Type B pancreatic cell (in vitro differentiated cells): ENCODE measurements around the gene IFRD2. TPM values are rescaled to one million over a fixed set of nuclear protein-coding genes. Genes with fewer than 3 reads are reported as not detected.
"Not testable (repeated sequence)": the region's sequence is repeated elsewhere in the genome, so short reads cannot be mapped to it uniquely, and the experiment has no call there.

Experiments used
- DNase-seq: peaks from one replicate; pipeline ENCODE4 v3.0.0; 2021; ENCODE audit warnings: mixed read lengths; ENCODE audit not compliant: unreplicated experiment; ENCODE audit errors: extremely low spot score
- H3K27ac Mint-ChIP-seq: 2 replicates; pipeline ENCODE4 v1.8.0; 2021; ENCODE audit warnings: mild to moderate bottlenecking, mixed read lengths
- H3K27me3 Mint-ChIP-seq: 2 replicates; pipeline ENCODE4 v1.8.0; 2021; ENCODE audit warnings: mixed read lengths
- H3K36me3 Mint-ChIP-seq: 2 replicates; pipeline ENCODE4 v1.8.0; 2021; ENCODE audit warnings: mixed read lengths
- H3K4me1 Mint-ChIP-seq: one replicate; pipeline ENCODE4 v1.8.0; 2021; ENCODE audit warnings: mixed read lengths; ENCODE audit not compliant: unreplicated experiment
- H3K4me3 Mint-ChIP-seq: 2 replicates; pipeline ENCODE4 v1.8.0; 2021; ENCODE audit warnings: mild to moderate bottlenecking, mixed read lengths
- H3K9me3 Mint-ChIP-seq: 2 replicates; pipeline ENCODE4 v1.8.0; 2021; ENCODE audit warnings: mixed read lengths
- CTCF ChIP-seq: fragments of 200-600 bp; sonication (generic); conservative IDR thresholded peaks from 2 replicates; pipeline ENCODE4 v1.5.0; 2021; ENCODE audit warnings: antibody characterized with exemption, mild to moderate bottlenecking
- total RNA-seq: library from RNA; stranded (reverse); gene quantifications from 2 replicates; pipeline ENCODE4 v1.2.1, GENCODE V29; 2021; ENCODE audit warnings: low replicate concordance

The IFRD2 gene
- total RNA-seq, 1 donor from 2014 or later: 80.5 TPM

- TF ChIP-seq CTCF: no peak
- DNase-seq: no peak
- peak overlapping the region; percentile 53 for H3K27ac Mint-ChIP-seq
- peak overlapping the region; percentile 30 for H3K4me3 Mint-ChIP-seq
- peaks cover 24% of the 10 kb centered on the region for H3K36me3 Mint-ChIP-seq
- H3K4me1 Mint-ChIP-seq: peaks cover 27% of the 10 kb centered on the region
- no peaks in the 10 kb centered on the region for H3K27me3 Mint-ChIP-seq
- no peaks in the 10 kb centered on the region for H3K9me3 Mint-ChIP-seq
These were observed 22.6 kb upstream of the IFRD2 start for GRCh38 chr3:50314816-50315215.

GRCh38 chr3:50314342-50314741, 22.1 kb upstream of the IFRD2 start:
- H3K36me3 Mint-ChIP-seq: peaks cover 29% of the 10 kb centered on the region
- peak overlapping the region; percentile 10 for H3K27ac Mint-ChIP-seq

GRCh38 chr3:50312041-50312440, 19.8 kb upstream of the IFRD2 start:
- not testable (repeated sequence) for H3K9me3 Mint-ChIP-seq, H3K4me3 Mint-ChIP-seq, H3K27me3 Mint-ChIP-seq, H3K27ac Mint-ChIP-seq, DNase-seq
- Mint-ChIP-seq H3K36me3 (peaks cover 26% of the 10 kb centered on the region), H3K4me1 (peaks cover 14% of the 10 kb centered on the region)

More at GRCh38 chr3:50314342-50314741, 22.1 kb upstream of the IFRD2 start:
- H3K9me3 Mint-ChIP-seq: no peaks in the 10 kb centered on the region
- DNase-seq: no peak
- TF ChIP-seq CTCF: no peak
- H3K27me3 Mint-ChIP-seq: no peaks in the 10 kb centered on the region
- H3K4me3 Mint-ChIP-seq: no peak overlapping the region
- peaks cover 26% of the 10 kb centered on the region for H3K4me1 Mint-ChIP-seq

- TF ChIP-seq CTCF: no peak
- DNase-seq: no peak
- no peaks in the 10 kb centered on the region for H3K9me3 Mint-ChIP-seq
- peak overlapping the region; percentile 11 for H3K27ac Mint-ChIP-seq
- no peaks in the 10 kb centered on the region for H3K27me3 Mint-ChIP-seq
- peaks cover 3% of the 10 kb centered on the region for H3K36me3 Mint-ChIP-seq
- H3K4me1 Mint-ChIP-seq: peaks cover 15% of the 10 kb centered on the region
- no peak overlapping the region for H3K4me3 Mint-ChIP-seq
These were observed 12.4 kb upstream of the IFRD2 start for GRCh38 chr3:50304601-50305000.

GRCh38 chr3:50303013-50303815, 11.0 kb upstream of the IFRD2 start, which contains the start of gene HYAL1:
TSS of gene HYAL1 (minus strand) at chr3:50303574. CDS start at chr3:50302956, 618 bp downstream.
- H3K9me3 Mint-ChIP-seq: no peaks in the 10 kb centered on the region
- no peak for TF ChIP-seq CTCF
- no peak within 1 kb of the TSS for H3K4me3 Mint-ChIP-seq
- peaks cover 18% of the 10 kb centered on the region for H3K4me1 Mint-ChIP-seq
- DNase-seq: no peak
- no peaks in the 10 kb centered on the region for H3K27me3 Mint-ChIP-seq
- H3K36me3 Mint-ChIP-seq: no peaks in the 10 kb centered on the region
- H3K27ac Mint-ChIP-seq: peak within 1 kb of the TSS; percentile 53

GRCh38 chr3:50302095-50303012, 10.1 kb upstream of the IFRD2 start:
- no peaks in the 10 kb centered on the region for H3K36me3 Mint-ChIP-seq
- H3K4me1 Mint-ChIP-seq: peaks cover 18% of the 10 kb centered on the region
- no peaks in the 10 kb centered on the region for H3K27me3 Mint-ChIP-seq
- TF ChIP-seq CTCF: no peak
- H3K4me3 Mint-ChIP-seq: no peak overlapping the region
- H3K9me3 Mint-ChIP-seq: no peaks in the 10 kb centered on the region
- peak overlapping the region; percentile 53 for H3K27ac Mint-ChIP-seq
- DNase-seq: no peak
